ENCODE data around the gene LETMD1.
"Not testable (repeated sequence)": the region's sequence is repeated elsewhere in the genome, so short reads cannot be mapped to it uniquely, and the experiment has no call there.

Gene LETMD1

DNA sequence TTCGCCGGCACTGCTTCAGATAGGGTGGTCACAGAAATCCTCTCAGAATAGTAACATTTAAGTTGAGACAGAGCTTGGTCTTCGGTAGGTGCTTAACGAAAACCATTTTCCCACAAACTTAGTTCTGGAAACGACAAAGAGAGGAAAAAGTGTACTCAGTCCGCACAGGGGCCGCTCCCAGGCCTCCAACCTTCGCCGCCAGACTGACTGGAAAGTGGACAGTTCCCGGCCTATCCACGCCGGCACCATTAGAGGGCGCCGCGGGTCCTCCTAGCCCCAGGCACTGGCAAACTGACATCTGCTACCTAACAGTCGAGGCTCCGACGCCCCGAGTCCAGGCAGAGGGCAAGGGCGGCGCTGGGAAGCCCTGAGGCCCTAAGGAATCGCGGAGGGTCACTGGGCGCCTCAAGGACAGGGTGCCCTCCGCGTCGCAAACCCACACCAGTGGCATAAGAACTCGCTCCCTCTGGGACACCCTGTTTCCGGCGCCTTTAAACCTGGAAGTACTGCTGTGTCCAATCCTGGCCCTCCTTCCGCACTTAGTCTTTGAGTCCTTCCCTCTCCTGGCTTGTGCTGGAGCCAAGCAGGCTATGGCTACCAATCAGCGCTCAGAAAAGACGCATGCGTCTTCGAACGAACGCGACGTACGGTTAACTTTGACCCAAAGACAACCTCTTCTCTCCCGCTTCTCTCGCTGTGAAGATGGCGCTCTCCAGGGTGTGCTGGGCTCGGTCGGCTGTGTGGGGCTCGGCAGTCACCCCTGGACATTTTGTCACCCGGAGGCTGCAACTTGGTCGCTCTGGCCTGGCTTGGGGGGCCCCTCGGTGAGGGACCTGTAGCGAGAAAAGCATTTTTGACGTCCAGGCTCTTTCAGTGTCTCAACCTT, at the start of gene LETMD1:
Gene LETMD1, plus strand, starts transcription at position 673 of the 886 bp plus-strand sequence. Its CDS starts 30 bp downstream, at position 703.
- H3K4me1 Mint-ChIP-seq = peaks cover 37% of the 10 kb centered on the region
- H3K27me3 Mint-ChIP-seq = peaks cover 2% of the 10 kb centered on the region
- ATAC-seq (peak; percentile 99), DNase-seq (peak; percentile 89)
- no peaks in the 10 kb centered on the region for H3K9me3 Mint-ChIP-seq
- H3K4me3 Mint-ChIP-seq = peak within 1 kb of the TSS; percentile 100
- peaks cover 28% of the 10 kb centered on the region for H3K36me3 Mint-ChIP-seq (ENCODE audit: low read depth)
- H3K27ac Mint-ChIP-seq = peak within 1 kb of the TSS; percentile 98

DNA sequence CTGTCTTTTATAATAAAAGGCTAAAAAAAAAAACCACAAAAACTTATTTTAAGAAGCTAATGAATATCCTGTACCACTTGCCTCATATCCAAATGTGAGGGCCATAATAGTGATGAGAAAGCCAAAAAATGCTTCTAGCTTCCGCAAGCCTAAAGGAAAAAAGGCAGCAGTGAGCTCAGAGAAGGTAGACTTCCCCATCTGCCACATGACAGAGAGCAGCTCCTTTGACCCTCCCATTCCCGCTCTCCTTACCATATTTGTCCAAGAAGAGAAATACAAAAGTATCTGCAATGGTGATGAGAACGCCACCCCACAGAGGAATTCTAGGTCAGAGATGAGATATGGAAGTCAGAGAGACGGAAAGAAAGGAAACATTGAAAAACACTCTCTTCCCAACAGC, 49.0 kb upstream of the LETMD1 start:
- Mint-ChIP-seq H3K27ac (peak overlapping the region; percentile 11), H3K4me3 (no peak overlapping the region), H3K9me3 (no peaks in the 10 kb centered on the region), H3K27me3 (no peaks in the 10 kb centered on the region), H3K4me1 (peaks cover 17% of the 10 kb centered on the region), H3K36me3 (ENCODE audit: low read depth) (peaks cover 53% of the 10 kb centered on the region)
- DNase-seq (no peak), ATAC-seq (no peak)

DNA sequence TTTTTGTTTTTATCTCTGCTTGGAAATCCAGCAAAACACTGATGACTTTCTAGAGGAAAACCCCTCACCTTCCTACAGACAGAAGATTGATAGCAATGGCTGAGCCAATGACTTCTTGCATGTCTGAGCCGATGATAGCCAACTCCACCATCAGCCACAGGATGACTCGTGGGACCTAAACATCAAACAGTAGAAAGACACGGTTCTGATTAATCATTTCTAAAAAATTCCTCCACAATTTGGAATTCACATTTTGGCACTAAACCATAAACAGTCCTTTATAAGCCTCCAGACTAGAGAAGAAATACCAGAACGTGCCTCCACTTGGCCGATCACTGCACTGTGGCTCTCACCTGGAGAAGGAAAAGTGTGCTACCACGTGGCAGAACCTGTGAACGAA, 47.9 kb upstream of the LETMD1 start:
- Mint-ChIP-seq H3K4me1 (peaks cover 17% of the 10 kb centered on the region), H3K27ac (peak overlapping the region; percentile 46), H3K9me3 (no peaks in the 10 kb centered on the region), H3K27me3 (no peaks in the 10 kb centered on the region), H3K4me3 (no peak overlapping the region), H3K36me3 (ENCODE audit: low read depth) (peaks cover 44% of the 10 kb centered on the region)
- ATAC-seq (peak; percentile 54), DNase-seq (no peak)

DNA sequence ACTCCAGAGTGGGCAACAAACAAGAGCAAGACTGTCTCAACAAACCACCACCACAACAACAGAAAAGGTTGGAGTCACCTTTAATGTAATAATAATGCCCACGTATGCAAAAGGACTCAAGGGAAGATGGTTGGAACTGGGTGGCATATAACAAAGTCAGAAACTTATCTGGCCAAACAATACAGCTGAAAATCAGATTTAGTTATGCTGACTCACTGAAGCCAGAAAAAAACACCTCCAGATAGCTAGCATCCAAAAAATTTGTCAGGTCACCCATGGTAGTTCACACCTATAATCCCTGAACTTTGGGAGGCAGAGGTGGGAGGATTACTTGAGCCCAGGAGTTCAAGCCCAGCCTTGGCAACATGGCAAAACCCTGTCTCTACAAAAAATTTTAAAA, 46.3 kb upstream of the LETMD1 start:
- ATAC-seq = no peak

GRCh38 chr12:51004504-51004903, 43.6 kb upstream of the LETMD1 start:
- H3K4me3 Mint-ChIP-seq = no peak overlapping the region
- peaks cover 16% of the 10 kb centered on the region for H3K4me1 Mint-ChIP-seq
- H3K27me3 Mint-ChIP-seq = no peaks in the 10 kb centered on the region
- no peaks in the 10 kb centered on the region for H3K9me3 Mint-ChIP-seq
- H3K36me3 Mint-ChIP-seq (ENCODE audit: low read depth) = peaks cover 34% of the 10 kb centered on the region
- DNase-seq (no peak), ATAC-seq (no peak)
- no peak overlapping the region for H3K27ac Mint-ChIP-seq

More for the DNA sequence above, 46.3 kb upstream of the LETMD1 start:
- DNase-seq = no peak
- Mint-ChIP-seq H3K4me1 (peaks cover 17% of the 10 kb centered on the region), H3K9me3 (no peaks in the 10 kb centered on the region), H3K27ac (no peak overlapping the region), H3K36me3 (ENCODE audit: low read depth) (peaks cover 38% of the 10 kb centered on the region), H3K4me3 (no peak overlapping the region), H3K27me3 (no peaks in the 10 kb centered on the region)

DNA sequence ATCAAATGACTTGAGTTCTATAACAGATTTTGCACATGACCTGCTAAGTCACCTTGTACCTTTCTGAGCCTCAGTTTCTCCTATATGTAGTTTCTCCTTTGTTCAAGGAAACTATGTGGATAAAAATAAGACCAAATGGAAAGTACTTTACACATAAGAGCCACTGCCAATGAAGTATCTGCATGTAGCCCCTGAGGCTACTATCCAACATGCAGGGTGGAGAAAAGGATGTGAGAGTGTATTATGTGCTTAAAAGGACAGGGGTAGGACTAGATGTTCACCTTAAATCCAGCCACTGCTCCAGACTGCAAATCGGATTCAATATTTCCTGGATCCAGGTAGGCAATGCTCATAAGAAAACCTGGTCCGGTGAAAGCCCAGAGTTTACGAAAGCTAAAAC, 43.1 kb upstream of the LETMD1 start:
- no peak for ATAC-seq
- Mint-ChIP-seq H3K4me1 (peaks cover 18% of the 10 kb centered on the region), H3K27ac (no peak overlapping the region), H3K4me3 (no peak overlapping the region), H3K27me3 (no peaks in the 10 kb centered on the region), H3K36me3 (ENCODE audit: low read depth) (peaks cover 31% of the 10 kb centered on the region), H3K9me3 (no peaks in the 10 kb centered on the region)
- no peak for DNase-seq

GRCh38 chr12:51005671-51006070, 42.5 kb upstream of the LETMD1 start:
- H3K27me3 Mint-ChIP-seq = no peaks in the 10 kb centered on the region
- H3K36me3 Mint-ChIP-seq (ENCODE audit: low read depth) = peaks cover 25% of the 10 kb centered on the region
- H3K4me3 Mint-ChIP-seq = no peak overlapping the region
- no peak overlapping the region for H3K27ac Mint-ChIP-seq
- H3K4me1 Mint-ChIP-seq = peaks cover 16% of the 10 kb centered on the region
- DNase-seq = no peak
- ATAC-seq = no peak
- H3K9me3 Mint-ChIP-seq = no peaks in the 10 kb centered on the region

GRCh38 chr12:51008329-51009055, 39.6 kb upstream of the LETMD1 start:
- Mint-ChIP-seq H3K36me3 (ENCODE audit: low read depth) (peaks cover 20% of the 10 kb centered on the region), H3K9me3 (no peaks in the 10 kb centered on the region), H3K4me3 (peak overlapping the region; percentile 34), H3K27me3 (no peaks in the 10 kb centered on the region), H3K27ac (peak overlapping the region; percentile 72), H3K4me1 (peaks cover 37% of the 10 kb centered on the region)
- DNase-seq = no peak
- no peak for ATAC-seq

GRCh38 chr12:51009056-51009440, 39.1 kb upstream of the LETMD1 start:
- peaks cover 38% of the 10 kb centered on the region for H3K4me1 Mint-ChIP-seq
- no peaks in the 10 kb centered on the region for H3K9me3 Mint-ChIP-seq
- peak; percentile 96 for ATAC-seq
- no peaks in the 10 kb centered on the region for H3K27me3 Mint-ChIP-seq
- H3K27ac Mint-ChIP-seq = peak overlapping the region; percentile 72
- H3K4me3 Mint-ChIP-seq = peak overlapping the region; percentile 34
- DNase-seq = peak; percentile 48
- peaks cover 15% of the 10 kb centered on the region for H3K36me3 Mint-ChIP-seq (ENCODE audit: low read depth)

- no peak overlapping the region for H3K4me3 Mint-ChIP-seq
- no peaks in the 10 kb centered on the region for H3K9me3 Mint-ChIP-seq
- DNase-seq (no peak), ATAC-seq (no peak)
- H3K27ac Mint-ChIP-seq = no peak overlapping the region
- no peaks in the 10 kb centered on the region for H3K27me3 Mint-ChIP-seq
- peaks cover 39% of the 10 kb centered on the region for H3K4me1 Mint-ChIP-seq
- H3K36me3 Mint-ChIP-seq (ENCODE audit: low read depth) = peaks cover 6% of the 10 kb centered on the region
These were observed 36.2 kb upstream of the LETMD1 start for GRCh38 chr12:51011955-51012354.

GRCh38 chr12:51012570-51013236, 35.4 kb upstream of the LETMD1 start:
- no peaks in the 10 kb centered on the region for H3K9me3 Mint-ChIP-seq
- H3K27ac Mint-ChIP-seq = peak overlapping the region; percentile 6
- peaks cover 42% of the 10 kb centered on the region for H3K4me1 Mint-ChIP-seq
- no peaks in the 10 kb centered on the region for H3K27me3 Mint-ChIP-seq
- DNase-seq (no peak), ATAC-seq (no peak)
- peaks cover 4% of the 10 kb centered on the region for H3K36me3 Mint-ChIP-seq (ENCODE audit: low read depth)
- no peak overlapping the region for H3K4me3 Mint-ChIP-seq

DNA sequence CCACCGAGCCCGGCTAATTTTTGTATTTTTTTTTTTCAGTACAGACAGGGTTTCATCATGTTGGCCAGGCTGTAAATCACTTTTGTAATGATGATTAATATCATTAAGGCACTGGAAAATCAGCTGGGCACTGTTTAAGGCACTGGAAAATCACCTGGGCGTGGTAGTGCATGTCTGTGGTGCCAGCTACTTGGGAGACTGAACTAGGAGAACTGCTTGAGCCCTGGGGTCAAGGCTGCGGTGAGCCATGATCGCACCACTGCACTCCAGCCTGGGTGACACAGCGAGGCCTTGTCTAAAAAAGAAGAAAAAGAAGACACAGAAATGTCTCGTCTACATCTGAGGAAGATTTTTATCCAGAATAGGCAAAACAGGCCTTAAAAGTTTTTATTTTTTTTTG, 34.7 kb upstream of the LETMD1 start:
- Mint-ChIP-seq H3K36me3 (ENCODE audit: low read depth) (peaks cover 4% of the 10 kb centered on the region), H3K9me3 (no peaks in the 10 kb centered on the region), H3K4me1 (peaks cover 42% of the 10 kb centered on the region), H3K27me3 (no peaks in the 10 kb centered on the region), H3K27ac (no peak overlapping the region), H3K4me3 (no peak overlapping the region)
- DNase-seq = no peak
- ATAC-seq = no peak

GRCh38 chr12:51014467-51014866, 33.7 kb upstream of the LETMD1 start:
- peaks cover 37% of the 10 kb centered on the region for H3K4me1 Mint-ChIP-seq
- DNase-seq; H3K27ac Mint-ChIP-seq; H3K9me3 Mint-ChIP-seq; H3K36me3 Mint-ChIP-seq (ENCODE audit: low read depth); ATAC-seq; H3K4me3 Mint-ChIP-seq; H3K27me3 Mint-ChIP-seq: not testable (repeated sequence)

- Mint-ChIP-seq H3K27ac (no peak overlapping the region), H3K9me3 (no peaks in the 10 kb centered on the region), H3K36me3 (ENCODE audit: low read depth) (no peaks in the 10 kb centered on the region), H3K4me1 (peaks cover 44% of the 10 kb centered on the region), H3K27me3 (no peaks in the 10 kb centered on the region), H3K4me3 (no peak overlapping the region)
- ATAC-seq (no peak), DNase-seq (no peak)
These were observed 30.7 kb upstream of the LETMD1 start for GRCh38 chr12:51017452-51017851.

Data from activated naive CD8-positive, alpha-beta T cell treated with anti-CD3 and anti-CD28 coated beads, Interleukin-2, amount 50 U/mL, for 24 hours (primary cell).